Stimulated activated CD8-positive, alpha-beta memory T cell treated with anti-CD3 and anti-CD28 coated beads, Interleukin-15, amount 100 ng/mL, for 1 hour (primary cell): ENCODE results near the gene PRKG1.
"Not testable (repeated sequence)": the region's sequence is repeated elsewhere in the genome, so short reads cannot be mapped to it uniquely, and the experiment has no call there.

Experiments
- DNase-seq: peaks from one replicate; pipeline ENCODE4 v3.0.0-alpha.2; 2020; ENCODE audit warnings: low read depth

The PRKG1 gene

DNA sequence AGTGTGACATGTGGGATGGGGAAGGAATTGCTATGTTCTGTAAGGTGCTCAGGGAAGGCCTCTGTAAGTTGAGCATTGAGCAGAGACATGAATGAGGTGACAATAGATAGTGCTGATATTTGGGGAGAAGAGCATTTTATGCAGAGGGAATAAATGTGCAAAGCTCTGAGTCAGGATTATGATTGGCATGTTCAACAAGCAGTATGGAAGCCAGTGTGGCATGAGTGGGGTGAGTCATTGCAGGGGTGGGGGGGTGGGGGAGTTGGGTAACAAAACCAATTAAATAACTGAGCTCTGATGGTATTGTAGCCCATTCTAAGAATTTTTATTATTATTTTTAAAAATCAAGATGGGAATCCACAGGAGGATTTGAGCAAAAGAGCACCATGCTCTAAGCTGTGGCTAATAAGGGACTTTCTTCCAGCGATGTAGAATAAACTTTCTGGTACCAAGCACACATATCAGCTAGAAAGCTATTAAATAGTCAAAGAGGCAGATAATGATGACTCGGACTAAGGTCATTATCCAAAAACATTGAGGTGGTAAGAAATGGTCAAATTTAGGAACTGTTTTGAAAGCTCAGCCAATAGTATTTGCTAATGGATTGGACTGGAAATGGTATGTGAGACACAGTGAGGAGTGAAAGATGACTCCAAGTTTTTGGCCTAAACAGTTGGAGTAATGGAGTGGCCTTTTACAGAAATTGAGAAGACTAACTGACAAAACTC is 96.4 kb downstream of the PRKG1 start:
- no peak for DNase-seq

DNA sequence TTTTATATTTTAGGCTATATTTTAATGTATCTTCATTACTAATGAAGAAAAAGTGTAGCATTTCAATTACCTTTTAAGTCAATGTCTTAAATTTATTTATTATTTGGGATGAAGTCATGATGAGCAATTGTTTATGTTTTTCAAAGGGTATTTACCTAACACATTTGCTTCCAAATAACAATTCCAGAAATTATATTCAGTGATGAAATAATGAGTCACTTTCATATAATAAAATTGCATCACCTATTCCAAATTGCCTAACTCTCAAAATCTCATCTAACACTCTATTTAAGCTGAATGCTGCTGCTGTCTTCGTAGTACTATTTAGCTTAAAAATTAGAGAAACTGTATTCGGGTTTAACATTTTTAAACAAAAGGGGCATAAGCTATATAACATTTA is 97.7 kb downstream of the PRKG1 start:
- no peak for DNase-seq

DNA sequence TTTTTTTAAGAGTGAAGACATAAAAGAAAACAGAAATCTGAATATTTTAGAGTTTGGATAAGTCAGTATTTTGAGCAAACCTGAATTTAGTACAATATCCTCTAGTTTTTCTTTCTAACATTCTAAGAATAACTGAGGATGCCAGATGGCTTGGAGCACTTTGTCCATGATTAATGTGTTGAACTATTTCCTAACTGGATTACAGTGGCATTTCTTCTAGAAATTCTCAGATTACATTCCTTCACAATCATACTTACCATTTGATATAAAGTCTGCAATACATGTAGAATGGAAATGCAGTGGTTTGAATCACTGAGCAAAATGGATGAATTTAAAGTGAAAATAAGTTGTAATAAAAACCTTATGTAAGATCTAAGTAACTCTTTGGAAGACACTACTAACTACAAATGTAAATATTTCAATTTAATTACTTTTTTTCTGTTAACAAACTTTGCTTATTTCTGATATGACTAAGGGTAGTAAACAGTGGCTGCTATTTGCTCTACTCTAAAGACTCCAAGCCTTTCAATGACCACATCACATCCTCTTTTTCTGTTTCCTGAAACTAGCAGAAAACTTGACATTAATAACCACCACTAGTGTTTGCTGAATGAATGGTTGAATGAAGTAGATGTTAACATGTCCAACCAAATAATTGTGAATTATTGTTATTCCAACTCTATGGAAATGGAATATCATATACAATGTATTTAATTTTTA is 102.8 kb downstream of the PRKG1 start:
- no peak for DNase-seq

DNA sequence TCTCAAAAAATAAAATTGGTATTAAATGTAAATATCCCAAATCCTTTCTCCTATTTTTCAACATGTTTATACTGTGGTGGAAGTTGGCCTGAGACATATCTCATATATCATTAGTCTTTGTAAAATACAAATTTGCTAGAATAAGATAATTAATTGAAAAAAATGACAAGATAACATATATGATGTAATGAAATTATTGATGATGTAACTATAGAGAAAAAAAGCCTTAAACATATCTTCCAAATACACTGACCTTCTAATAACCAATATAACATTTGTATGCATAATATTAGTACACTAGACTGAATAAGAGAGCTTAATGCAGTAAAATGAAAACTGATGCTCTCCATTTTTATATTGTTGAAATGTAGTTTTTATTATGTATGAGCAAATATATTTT is 104.3 kb downstream of the PRKG1 start:
- DNase-seq = no peak

DNA sequence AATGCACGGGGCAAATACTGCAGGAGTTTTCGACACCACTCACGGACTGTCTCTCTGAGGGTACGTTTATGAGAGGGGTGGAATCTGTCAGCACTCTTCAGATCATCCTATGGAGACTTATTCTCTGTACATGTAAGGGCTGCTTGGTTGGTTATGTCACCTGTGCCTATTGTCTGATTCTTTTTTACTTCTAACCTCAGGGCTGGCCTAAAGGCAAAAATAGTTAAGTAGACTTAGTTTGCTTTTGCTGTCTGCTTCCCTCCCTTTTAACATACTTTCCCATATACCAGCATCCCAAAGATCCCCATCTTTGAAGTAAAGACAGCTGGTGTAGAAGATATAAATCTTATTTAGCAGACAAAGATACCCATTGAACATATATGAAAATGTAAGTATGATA is 105.9 kb downstream of the PRKG1 start:
- no peak for DNase-seq

DNA sequence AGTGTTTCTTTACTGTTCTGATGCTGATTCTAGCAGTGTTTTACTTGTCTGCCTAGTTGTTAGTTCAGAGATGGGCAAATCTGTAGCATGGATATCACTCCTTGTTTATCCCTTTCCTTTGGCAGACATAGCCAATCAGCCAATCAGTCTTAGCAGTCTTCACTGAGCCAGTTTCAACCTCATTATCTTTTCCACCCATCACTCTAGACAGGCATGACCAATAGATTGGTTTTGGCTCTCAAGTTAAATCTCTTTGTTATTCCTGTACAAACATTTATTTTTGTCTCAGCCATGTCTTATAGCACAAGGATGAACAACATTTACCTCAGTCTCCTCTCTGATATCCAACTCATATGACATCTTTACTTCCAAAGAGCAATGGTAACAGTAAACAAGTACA is 109.5 kb downstream of the PRKG1 start:
- no peak for DNase-seq

DNA sequence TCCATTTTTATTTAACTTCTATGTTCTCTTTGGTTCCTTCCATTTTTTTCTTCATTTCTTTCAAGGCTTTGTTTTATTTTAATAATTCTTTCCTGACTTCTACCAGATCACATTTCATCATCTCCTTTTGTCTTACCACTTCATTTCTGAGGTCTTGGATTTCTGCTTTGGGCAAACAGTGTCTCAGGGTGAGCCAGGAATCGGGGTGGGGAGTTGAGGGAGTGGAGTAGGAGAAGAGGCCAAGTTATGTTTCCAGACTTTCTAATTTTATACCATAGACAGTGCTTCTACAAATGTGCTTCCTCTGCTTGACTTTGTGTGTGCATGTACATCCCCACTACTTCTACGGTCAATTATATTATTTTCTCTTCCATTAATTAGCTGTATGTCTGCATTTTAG is 112.1 kb downstream of the PRKG1 start:
- no peak for DNase-seq

DNA sequence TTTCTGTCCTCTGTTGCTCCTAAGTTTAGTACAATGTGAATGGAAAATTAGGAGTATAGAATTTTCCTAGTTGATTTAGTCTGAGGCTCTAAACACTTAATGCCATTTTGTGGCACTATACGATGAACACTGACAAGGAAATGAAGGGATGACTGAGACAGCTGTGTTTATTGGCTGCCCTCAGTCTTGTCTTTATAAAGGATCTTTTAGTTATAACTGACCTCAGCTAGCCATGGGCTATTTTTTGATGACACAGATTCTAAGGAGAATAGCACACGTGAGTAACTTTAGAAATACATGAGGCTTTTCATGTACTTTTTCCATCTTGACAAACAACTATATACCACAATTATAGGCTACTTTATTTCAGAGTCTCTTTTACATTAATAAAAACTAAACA is 113.7 kb downstream of the PRKG1 start:
- no peak for DNase-seq

DNA sequence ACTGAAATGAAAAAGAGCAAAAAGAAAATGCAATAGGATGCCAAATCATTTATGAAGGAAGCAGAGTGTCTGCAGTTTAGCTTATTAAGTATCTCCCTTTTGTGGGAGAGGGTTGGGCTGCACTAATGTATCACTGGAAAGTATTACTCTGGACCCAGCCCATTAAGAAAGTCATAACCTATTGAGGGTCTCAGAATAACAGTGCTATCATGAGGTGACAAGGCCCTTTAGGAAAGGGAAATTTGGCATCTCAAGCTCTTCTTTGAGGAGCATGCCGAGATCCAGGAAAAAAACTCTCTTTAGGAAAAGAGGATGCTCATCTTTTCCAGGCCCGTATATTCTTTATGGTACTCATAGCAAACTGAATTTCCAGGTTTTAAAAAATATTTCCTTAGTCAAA is 114.6 kb downstream of the PRKG1 start:
- no peak for DNase-seq

DNA sequence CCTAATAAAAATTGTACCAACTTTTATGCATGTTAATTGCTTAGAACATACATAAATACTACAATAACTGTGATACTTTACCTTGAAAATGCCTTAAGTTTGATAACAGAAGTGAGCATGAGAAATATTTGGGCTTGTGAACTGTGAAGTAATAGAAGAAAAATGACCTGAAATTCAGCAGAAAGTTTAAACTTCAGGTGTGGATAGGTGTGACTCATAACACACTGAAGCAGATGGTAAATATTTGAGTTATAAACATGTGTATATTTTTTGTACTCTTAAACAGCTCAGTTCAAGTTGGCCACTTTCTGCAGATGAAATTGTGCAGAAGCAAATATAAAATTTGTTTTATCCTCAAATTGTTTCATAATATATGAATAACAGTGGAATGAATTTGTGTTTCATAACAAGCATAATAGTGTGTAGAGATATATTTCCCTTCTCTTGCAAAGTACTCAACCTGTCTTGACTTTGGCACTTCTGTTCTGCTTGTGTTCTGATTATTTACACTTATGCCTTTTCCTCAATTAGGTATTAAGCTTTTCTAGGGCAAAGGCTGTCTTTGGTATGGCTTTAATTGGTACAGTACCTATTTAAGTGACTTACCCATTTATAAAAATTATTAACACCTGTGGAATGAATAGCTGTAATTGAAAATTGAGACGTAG is 122.4 kb downstream of the PRKG1 start:
- no peak for DNase-seq

DNA sequence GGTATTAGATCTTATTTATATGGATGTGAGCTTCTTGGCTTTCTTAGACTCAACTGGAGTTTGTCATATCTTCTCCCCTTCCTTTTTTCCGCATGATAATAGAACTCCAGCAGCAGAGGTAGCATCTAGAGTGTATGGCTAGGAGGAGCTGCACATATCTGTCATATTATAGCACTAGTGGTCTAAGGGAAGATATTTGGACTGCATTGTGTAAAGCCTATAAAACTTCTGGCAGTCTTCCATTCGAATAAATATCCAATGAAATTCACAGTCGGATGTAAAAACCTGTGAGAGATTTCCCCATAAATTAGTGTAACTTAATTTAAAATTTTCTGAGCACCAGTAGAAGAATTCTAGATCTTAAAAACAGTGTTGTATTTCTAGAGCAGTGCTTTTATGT is 123.9 kb downstream of the PRKG1 start:
- no peak for DNase-seq

DNA sequence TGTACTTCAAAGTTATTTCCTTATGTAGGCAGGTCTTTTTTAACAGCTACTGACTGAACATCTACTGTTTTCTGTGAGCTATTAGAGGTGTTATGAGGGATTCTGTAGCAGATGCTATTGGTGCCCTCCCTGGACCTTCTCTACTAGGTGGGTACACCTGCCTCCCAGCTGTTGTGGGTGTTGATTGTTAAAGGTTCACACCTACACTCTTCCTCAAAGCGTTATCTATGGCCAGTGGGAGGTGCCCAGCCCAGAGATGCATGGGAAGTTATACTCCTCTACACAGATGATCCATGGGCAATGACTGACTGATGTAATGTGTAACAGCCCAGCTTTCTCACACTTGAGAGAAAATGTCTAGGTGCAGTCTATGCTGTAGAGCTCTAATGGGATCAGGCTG is 127.7 kb downstream of the PRKG1 start:
- no peak for DNase-seq

DNA sequence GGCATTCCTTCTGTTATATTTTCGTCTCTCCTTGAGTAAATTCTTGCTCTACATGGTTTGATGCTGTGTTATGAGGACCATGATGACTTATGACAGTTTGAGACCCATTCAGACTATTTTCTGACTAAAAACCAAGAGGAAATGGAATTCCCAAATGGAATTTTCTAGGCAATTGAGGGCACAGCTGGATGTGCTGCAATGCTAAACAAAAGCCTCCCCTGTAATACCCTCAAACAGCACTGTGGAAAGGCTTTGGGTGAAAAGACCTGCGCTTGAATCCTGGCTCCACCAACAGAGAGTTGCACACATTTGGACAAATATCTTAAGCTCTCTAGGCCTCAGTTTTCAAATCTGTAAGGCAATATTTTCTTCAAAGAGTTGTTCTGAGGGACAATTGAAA is 129.1 kb downstream of the PRKG1 start:
- no peak for DNase-seq

DNA sequence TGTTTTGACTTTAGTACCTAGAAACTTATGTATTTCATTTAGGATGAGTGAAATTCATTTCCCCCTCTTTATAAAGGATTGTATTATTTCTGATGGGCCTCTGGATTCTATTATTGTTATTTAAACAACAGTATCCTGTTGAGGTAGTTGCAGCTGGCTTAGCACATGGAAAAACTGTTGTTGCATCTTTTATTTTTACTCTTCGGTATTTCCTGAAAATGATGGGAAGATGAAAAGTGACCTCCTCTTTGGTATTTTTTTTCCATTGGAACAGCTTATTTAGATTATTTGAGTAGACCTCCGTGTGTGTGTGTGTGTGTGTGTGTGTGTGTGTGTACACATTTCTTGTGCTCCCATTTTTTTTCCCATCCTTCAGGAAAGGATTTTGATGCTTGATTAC is 129.8 kb downstream of the PRKG1 start:
- no peak for DNase-seq

DNA sequence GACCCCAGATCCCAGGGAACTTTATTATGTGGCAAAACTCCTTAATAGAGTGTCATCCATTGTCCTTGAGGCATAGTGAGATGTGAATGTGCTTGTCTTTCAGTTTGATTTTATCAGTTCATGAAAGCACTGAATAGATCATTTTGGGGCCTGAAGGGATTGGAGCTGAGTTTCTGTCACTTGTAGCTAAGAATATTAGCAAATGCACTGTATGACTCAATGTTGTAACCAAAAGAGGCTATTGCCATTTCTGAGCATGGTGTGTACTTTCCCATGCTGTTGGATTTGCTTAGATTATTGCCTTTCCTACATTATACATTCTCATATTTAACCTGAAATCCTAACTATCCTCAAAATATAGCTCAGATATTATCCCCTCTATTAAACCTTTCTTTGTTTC is 130.4 kb downstream of the PRKG1 start:
- DNase-seq = no peak

DNA sequence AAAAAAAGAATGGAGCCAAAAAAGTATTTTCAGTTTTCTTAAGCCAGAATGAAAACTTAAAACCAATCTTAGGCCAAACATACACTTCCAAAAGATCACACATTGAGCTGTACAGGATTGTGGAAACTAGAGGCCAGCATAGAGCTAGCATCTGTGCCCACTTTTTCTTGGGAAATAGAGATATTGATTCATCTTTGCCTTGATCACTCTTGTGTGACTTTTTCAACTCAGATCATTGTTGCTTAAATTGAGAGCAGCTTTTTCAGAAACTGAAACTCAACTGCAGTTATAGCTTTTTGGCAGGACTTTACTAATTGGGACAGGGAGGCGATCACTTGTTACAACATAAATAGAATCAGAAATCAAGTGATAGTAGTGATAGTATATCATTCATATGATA is 132.2 kb downstream of the PRKG1 start:
- no peak for DNase-seq

DNA sequence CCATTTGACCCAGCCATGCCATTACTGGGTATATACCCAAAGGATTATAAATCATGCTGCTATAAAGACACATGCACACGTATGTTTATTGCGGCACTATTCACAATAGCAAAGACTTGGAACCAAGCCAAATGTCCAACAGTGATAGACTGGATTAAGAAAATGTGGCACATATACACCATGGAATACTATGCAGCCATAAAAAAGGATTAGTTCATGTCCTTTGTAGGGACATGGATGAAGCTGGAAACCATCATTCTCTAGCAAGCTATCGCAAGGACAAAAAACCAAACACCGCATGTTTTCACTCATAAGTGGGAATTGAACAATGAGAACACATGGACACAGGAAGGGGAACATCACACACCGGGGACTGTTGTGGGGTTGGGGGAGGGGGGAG is 138.7 kb downstream of the PRKG1 start:
- DNase-seq = not testable (repeated sequence)

DNA sequence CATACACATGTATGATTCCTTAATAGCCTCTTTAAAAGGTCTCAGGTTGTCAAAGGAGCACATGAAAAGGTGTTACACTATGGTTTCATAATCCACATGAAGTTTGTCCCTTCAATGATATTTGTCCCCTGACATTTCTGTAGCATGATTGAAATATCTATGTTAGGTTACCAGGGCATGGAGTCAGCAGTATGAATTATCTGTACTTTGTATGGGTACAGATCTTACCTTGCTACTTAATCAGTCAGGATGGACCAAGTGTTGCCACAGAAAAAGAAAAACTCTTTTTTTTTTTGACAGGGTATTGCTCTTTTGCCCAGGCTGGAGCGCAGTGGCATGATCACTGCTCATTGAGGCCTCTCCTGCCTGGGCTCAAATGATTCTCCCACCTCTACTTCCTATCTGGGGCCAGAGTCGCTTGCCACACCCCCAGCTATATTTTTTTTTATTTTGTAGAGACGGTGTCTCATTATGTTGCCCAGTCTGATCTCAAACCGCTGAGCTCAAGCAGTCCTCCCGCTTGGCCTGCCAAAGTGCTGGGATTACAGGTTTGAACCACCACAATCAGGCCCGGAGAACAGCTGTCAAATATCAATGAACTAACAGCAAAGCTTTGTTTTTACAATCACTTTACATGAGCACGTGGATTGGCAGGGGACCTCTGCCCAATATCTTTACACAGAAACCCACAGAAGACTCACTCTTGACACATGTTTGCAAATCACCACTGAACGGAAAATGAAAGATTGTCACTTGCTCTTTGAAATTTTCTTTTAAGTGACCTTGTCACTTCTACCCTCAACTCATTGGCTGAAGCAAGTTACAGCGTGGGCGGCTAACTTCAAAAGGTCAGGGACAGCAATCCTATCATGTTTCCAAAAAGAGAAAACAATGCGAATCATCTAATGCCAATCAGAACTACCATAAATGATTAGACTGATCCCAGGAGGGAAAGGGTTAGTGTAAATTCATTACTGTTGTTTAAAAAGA is 140.2 kb downstream of the PRKG1 start:
- no peak for DNase-seq

DNA sequence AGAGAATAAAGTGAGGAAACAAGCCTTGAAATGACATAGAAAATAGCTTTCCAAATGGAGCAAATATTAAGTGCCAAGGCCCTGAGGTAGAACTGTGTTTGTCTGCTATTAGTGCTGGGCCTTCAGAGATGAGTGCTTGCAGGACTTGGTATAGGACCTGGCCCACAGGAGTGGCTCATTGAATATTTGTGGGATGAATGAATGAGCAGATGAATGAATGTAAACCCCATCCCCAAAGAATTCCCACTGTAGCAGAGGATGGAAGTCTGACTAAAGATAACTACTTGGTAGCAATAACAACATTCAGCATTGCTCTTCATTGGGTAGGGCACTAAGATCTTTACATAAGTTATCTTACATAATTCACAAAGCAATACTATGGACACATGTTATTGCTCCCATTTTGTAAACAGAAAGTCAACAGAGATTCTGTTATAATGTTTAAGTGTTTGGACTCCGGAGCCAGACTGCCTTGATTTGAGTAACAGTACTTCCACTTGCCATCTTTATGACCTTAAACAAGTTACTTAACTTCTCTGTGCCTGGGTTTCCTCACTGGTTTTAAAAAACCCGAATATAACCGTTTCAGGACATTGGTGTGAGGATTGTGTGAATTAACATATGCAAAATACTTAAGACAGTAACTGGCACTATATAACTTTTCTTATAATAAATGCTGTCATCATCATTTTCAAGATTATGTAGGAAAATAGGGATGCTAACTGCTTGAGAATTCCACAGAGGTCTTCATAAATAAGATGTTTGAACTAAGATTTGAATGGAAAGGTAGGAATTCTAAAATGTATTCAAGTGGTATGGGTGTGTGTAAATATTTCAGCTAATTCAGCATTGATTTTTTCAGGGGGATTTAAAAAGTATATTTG is 141.9 kb downstream of the PRKG1 start:
- no peak for DNase-seq

DNA sequence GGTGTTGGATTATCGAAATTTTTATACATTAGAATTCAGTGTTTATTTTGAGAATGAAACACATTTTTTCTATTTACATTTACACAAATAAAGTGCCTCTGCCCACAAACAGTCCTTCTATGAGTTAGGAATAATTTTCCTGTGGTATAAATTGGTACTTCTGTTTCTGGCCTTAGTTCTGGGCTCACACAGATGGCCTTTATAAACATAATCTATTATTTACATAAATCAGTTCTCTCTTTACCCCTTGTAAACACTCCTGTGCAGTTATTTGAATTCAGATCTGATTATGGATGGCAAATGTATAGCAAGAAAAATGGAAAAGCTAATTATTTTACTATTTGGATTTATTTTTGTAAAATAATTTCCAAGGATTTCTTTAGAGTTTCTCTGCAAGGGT is 143.2 kb downstream of the PRKG1 start:
- DNase-seq = no peak

DNA sequence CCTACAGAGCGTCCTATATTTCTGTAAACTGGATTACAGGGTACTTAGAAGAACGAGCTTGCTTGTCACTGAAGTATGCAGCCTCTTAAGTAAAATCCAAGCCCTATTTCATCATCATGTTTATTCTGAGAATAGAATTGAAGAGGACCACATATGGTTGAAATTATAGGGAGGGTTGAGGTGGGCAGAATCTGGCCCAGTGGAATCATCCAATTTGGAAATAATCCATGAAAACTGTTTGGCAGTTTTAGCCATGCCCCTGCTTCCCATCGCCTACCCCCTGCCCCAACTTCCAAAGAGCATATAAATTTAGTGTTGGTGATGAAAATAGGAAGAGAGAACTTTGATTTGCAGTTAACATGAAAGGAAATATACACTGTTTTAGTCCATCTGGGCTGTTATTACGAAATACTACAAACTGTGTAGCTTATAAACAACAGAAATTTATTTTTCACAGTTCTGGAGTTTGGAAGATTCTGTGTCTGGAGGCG is 150.4 kb downstream of the PRKG1 start:
- DNase-seq = no peak
